H9 (cell line): ENCODE data around the gene GSC2. TPM values are rescaled to one million over a fixed set of nuclear protein-coding genes. Genes with fewer than 3 reads are reported as not detected.

Experiments
- DNase-seq: peaks from one replicate; pipeline ENCODE4 v3.0.0-alpha.2; 2017
- H2AFZ ChIP-seq: one replicate; pipeline ENCODE4 v1.6.1; 2013; ENCODE audit warnings: mild to moderate bottlenecking, low read length, control low read depth, moderate library complexity
- H2AK5ac ChIP-seq: 2 replicates; pipeline ENCODE4 v1.6.1; 2013; ENCODE audit warnings: low read length, control low read depth, mixed read lengths; ENCODE audit not compliant: insufficient read length
- H2BK120ac ChIP-seq: one replicate; pipeline ENCODE4 v1.6.1; 2013; ENCODE audit warnings: low read depth, mild to moderate bottlenecking, low read length, control low read depth, inconsistent platforms; ENCODE audit not compliant: poor library complexity, severe bottlenecking
- H2BK12ac ChIP-seq: 2 replicates; pipeline ENCODE4 v1.6.1; 2013; ENCODE audit warnings: low read length, control low read depth, mixed read lengths, low read depth; ENCODE audit not compliant: insufficient read length
- H2BK15ac ChIP-seq: 2 replicates; pipeline ENCODE4 v1.6.1; 2013; ENCODE audit warnings: low read depth, low read length, control low read depth
- H2BK20ac ChIP-seq: one replicate; pipeline ENCODE4 v1.6.1; 2013; ENCODE audit warnings: low read depth, mild to moderate bottlenecking, low read length, control low read depth, inconsistent platforms; ENCODE audit not compliant: poor library complexity, severe bottlenecking
- H2BK5ac ChIP-seq: 2 replicates; pipeline ENCODE4 v1.6.1; 2013; ENCODE audit warnings: low read length, control low read depth, mixed read lengths; ENCODE audit not compliant: insufficient read length
- H3K14ac ChIP-seq: 2 replicates; pipeline ENCODE4 v1.6.1; 2013; ENCODE audit warnings: low read length, control low read depth; ENCODE audit not compliant: insufficient read depth
- H3K18ac ChIP-seq: 2 replicates; pipeline ENCODE4 v1.6.1; 2013; ENCODE audit warnings: low read depth, mild to moderate bottlenecking, mixed read lengths, low read length, control low read depth; ENCODE audit not compliant: insufficient read length
- H3K23ac ChIP-seq: 2 replicates; pipeline ENCODE4 v1.6.1; 2013; ENCODE audit warnings: low read length, control low read depth, mixed read lengths, low read depth; ENCODE audit not compliant: insufficient read length
- H3K23me2 ChIP-seq: 2 replicates; pipeline ENCODE4 v1.6.1; 2013; ENCODE audit warnings: low read depth, mild to moderate bottlenecking, mixed read lengths, low read length, control low read depth; ENCODE audit not compliant: insufficient read length, poor library complexity, severe bottlenecking
- H3K27ac ChIP-seq: 2 replicates; pipeline ENCODE4 v1.5.1; 2013; ENCODE audit warnings: low read length, control low read depth, mixed read lengths, low read depth; ENCODE audit not compliant: insufficient read length
- H3K27me3 ChIP-seq: 2 replicates; pipeline ENCODE4 v1.6.1; 2013; ENCODE audit warnings: low read length, control low read depth, inconsistent platforms; ENCODE audit not compliant: insufficient read depth
- H3K4ac ChIP-seq: 2 replicates; pipeline ENCODE4 v1.6.1; 2013; ENCODE audit warnings: low read depth, mild to moderate bottlenecking, control low read depth, inconsistent platforms, low read length, moderate library complexity
- H3K4me1 ChIP-seq: 2 replicates; pipeline ENCODE4 v1.6.1; 2013; ENCODE audit warnings: low read length, control low read depth, inconsistent platforms; ENCODE audit not compliant: insufficient read depth
- H3K4me2 ChIP-seq: 2 replicates; pipeline ENCODE4 v1.6.1; 2013; ENCODE audit warnings: low read length, control low read depth, mixed read lengths; ENCODE audit not compliant: insufficient read length, insufficient read depth
- H3K56ac ChIP-seq: 2 replicates; pipeline ENCODE4 v1.6.1; 2013; ENCODE audit warnings: low read depth, mild to moderate bottlenecking, mixed read lengths, low read length, control low read depth; ENCODE audit not compliant: insufficient read length
- H3K79me1 ChIP-seq: 2 replicates; pipeline ENCODE4 v1.6.1; 2013; ENCODE audit warnings: low read depth, mild to moderate bottlenecking, moderate library complexity, low read length, control low read depth, inconsistent platforms; ENCODE audit not compliant: insufficient read depth, poor library complexity, severe bottlenecking
- H3K79me2 ChIP-seq: 2 replicates; pipeline ENCODE4 v1.6.1; 2013; ENCODE audit warnings: low read length, control low read depth, inconsistent platforms; ENCODE audit not compliant: insufficient read depth
- H3K9ac ChIP-seq: 2 replicates; pipeline ENCODE4 v1.6.1; 2013; ENCODE audit warnings: low read length, control low read depth, mixed read lengths; ENCODE audit not compliant: insufficient read length; ENCODE audit errors: extremely low read depth
- H3K9me3 ChIP-seq: one replicate; pipeline ENCODE4 v1.6.1; 2013; ENCODE audit warnings: low read depth, low read length, inconsistent platforms; ENCODE audit not compliant: control insufficient read depth
- H3T11ph ChIP-seq: one replicate; pipeline ENCODE4 v1.6.1; 2013; ENCODE audit warnings: mild to moderate bottlenecking, low read length, control low read depth, inconsistent platforms
- H4K20me1 ChIP-seq: one replicate; pipeline ENCODE4 v1.6.1; 2013; ENCODE audit not compliant: control insufficient read depth, insufficient read length, insufficient read depth
- H4K5ac ChIP-seq: 2 replicates; pipeline ENCODE4 v1.6.1; 2013; ENCODE audit warnings: low read depth, mild to moderate bottlenecking, mixed read lengths, low read length, control low read depth; ENCODE audit not compliant: insufficient read length
- H4K8ac ChIP-seq: replicated peaks from 2 replicates; pipeline ENCODE4 v1.6.1; 2013; ENCODE audit warnings: low read length, control low read depth, mixed read lengths, low read depth; ENCODE audit not compliant: insufficient read length
- H4K91ac ChIP-seq: 2 replicates; pipeline ENCODE4 v1.6.1; 2013; ENCODE audit warnings: low read depth, mild to moderate bottlenecking, moderate library complexity, mixed read lengths, low read length, control low read depth; ENCODE audit not compliant: insufficient read length
- H3K27ac Mint-ChIP-seq, 3 experiments: 2 replicates in 2 of 3; 3 replicates in 1 of 3; pipeline ENCODE4 v1.8.0; 2020 to 2021; ENCODE audit warnings: mixed read lengths in 3 of 3, mild to moderate bottlenecking in 1 of 3, moderate library complexity in 1 of 3
- H3K27me3 Mint-ChIP-seq: 2 replicates; pipeline ENCODE4 v1.8.0; 2021; ENCODE audit warnings: low read depth, mild to moderate bottlenecking, moderate library complexity, mixed read lengths
- H3K36me3 Mint-ChIP-seq, 3 experiments: 2 replicates in 2 of 3; 3 replicates in 1 of 3; pipeline ENCODE4 v1.8.0; 2020 to 2021; ENCODE audit warnings: low read depth in 3 of 3, mixed read lengths in 3 of 3; ENCODE audit not compliant: insufficient read depth in 1 of 3
- H3K4me1 Mint-ChIP-seq, 2 experiments: 2 replicates each; pipeline ENCODE4 v1.8.0; 2020; ENCODE audit warnings: mixed read lengths in 2 of 2
- H3K4me3 Mint-ChIP-seq, 2 experiments: 2 replicates in 1 of 2; 3 replicates in 1 of 2; pipeline ENCODE4 v1.8.0; 2020 to 2021; ENCODE audit warnings: mild to moderate bottlenecking in 2 of 2, mixed read lengths in 2 of 2, moderate library complexity in 1 of 2
- H3K9me3 Mint-ChIP-seq, 2 experiments: 2 replicates in 1 of 2; 3 replicates in 1 of 2; pipeline ENCODE4 v1.8.0; 2020; ENCODE audit warnings: mild to moderate bottlenecking in 2 of 2, mixed read lengths in 2 of 2, moderate library complexity in 1 of 2
- WGBS: extraction: QIAGEN DNeasy Blood & Tissue Kit; methylation state at CpG from one replicate; pipeline ENCODE4 v1.1.7; 2013; ENCODE audit warnings: missing lambda C conversion rate, low lambda C conversion rate, mixed read lengths; ENCODE audit not compliant: insufficient read length; ENCODE audit errors: extremely low coverage; 5-methylcytosine and 5-hydroxymethylcytosine counted together
- total RNA-seq: library from RNA; stranded (reverse); gene quantifications from 2 replicates; pipeline ENCODE4 v1.2.1, GENCODE V29; 2021
- TF ChIP-seq, protein P1 (sequence below): fragments of 200-600 bp; sonication (generic); conservative IDR thresholded peaks from 3 replicates; pipeline ENCODE4 v1.8.0; 2021; ENCODE audit warnings: antibody characterized with exemption, mild to moderate bottlenecking

The GSC2 gene
- total RNA-seq, 1 experiment from 2014 or later = 0.22 TPM

DNA sequence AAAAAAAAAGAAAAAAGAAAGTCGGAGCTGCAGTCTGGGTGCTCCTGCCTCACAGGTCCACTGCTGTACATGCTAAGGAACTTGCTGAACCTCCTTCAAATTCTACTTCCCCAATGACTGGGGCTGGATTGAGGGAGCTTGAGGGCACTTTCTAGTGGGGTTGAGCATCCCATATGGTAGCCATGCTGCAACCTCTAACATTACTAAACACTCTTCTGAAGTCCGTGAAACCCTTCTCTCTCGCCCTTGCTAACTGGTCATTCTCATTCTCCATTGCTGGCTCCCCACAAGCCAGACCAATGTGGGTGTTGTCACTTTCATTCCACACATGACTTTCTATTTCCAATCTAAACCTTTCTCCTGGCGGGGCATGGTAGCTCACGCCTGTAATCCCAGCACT, 6.9 kb downstream of the GSC2 start:
- H3K4me2 ChIP-seq = no peak overlapping the region

More for the DNA sequence above, 6.9 kb downstream of the GSC2 start:
- Histone ChIP-seq H3K23ac (no peak overlapping the region), H2BK20ac (no peak overlapping the region), H3K27me3 (peaks cover 11% of the 10 kb centered on the region), H3K23me2 (peaks cover 6% of the 10 kb centered on the region), H2BK120ac (no peak overlapping the region), H3K79me1 (no peaks in the 10 kb centered on the region), H3K14ac (no peak overlapping the region), H4K8ac (no peak overlapping the region), H2BK15ac (no peak overlapping the region), H3K56ac (no peak overlapping the region), H3K4me1 (no peaks in the 10 kb centered on the region), H3K9ac (no peak overlapping the region), H3K4ac (no peak overlapping the region), H3K27ac (no peak overlapping the region), H4K5ac (no peak overlapping the region), H3K18ac (no peak overlapping the region), H2AFZ (no peak overlapping the region), H4K91ac (no peak overlapping the region), H4K20me1 (no peaks in the 10 kb centered on the region), H3K9me3 (no peaks in the 10 kb centered on the region), H3T11ph (no peak overlapping the region), H2AK5ac (no peak overlapping the region), H3K79me2 (peaks cover 3% of the 10 kb centered on the region; the same call in 1 of the 2 replicates), H2BK5ac (no peak overlapping the region), H2BK12ac (no peak overlapping the region)
- no peaks in the 10 kb centered on the region; a peak in 1 of 5 replicates for H3K9me3 Mint-ChIP-seq
- no peak for DNase-seq
- TF ChIP-seq, protein P1, sequence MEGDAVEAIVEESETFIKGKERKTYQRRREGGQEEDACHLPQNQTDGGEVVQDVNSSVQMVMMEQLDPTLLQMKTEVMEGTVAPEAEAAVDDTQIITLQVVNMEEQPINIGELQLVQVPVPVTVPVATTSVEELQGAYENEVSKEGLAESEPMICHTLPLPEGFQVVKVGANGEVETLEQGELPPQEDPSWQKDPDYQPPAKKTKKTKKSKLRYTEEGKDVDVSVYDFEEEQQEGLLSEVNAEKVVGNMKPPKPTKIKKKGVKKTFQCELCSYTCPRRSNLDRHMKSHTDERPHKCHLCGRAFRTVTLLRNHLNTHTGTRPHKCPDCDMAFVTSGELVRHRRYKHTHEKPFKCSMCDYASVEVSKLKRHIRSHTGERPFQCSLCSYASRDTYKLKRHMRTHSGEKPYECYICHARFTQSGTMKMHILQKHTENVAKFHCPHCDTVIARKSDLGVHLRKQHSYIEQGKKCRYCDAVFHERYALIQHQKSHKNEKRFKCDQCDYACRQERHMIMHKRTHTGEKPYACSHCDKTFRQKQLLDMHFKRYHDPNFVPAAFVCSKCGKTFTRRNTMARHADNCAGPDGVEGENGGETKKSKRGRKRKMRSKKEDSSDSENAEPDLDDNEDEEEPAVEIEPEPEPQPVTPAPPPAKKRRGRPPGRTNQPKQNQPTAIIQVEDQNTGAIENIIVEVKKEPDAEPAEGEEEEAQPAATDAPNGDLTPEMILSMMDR = no peak
- peaks cover 24% of the 10 kb centered on the region for H3K27me3 Mint-ChIP-seq
- H3K4me3 Mint-ChIP-seq = peak overlapping the region; percentile 97 to 99
- H3K4me1 Mint-ChIP-seq = peaks cover 14 to 24% of the 10 kb centered on the region in 2 experiments
- H3K36me3 Mint-ChIP-seq = peaks cover 12 to 44% (median 36%) of the 10 kb centered on the region in 3 experiments; a peak in 6 of 7 replicates
- WGBS = no CpG with 5 or more reads among the region's 5 CpGs
- H3K27ac Mint-ChIP-seq = no peak overlapping the region
